GM18511 (cell line): Measurements from ENCODE around the gene ANAPC7.
"Not testable (repeated sequence)": the region's sequence is repeated elsewhere in the genome, so short reads cannot be mapped to it uniquely, and the experiment has no call there.

Source experiments
- ATAC-seq: cut with Tn5 transposase; IDR thresholded peaks from one replicate; pipeline ENCODE4 v1.9.1; 2021; ENCODE audit warnings: mild to moderate bottlenecking, moderate library complexity; ENCODE audit not compliant: unreplicated experiment

Gene ANAPC7

DNA sequence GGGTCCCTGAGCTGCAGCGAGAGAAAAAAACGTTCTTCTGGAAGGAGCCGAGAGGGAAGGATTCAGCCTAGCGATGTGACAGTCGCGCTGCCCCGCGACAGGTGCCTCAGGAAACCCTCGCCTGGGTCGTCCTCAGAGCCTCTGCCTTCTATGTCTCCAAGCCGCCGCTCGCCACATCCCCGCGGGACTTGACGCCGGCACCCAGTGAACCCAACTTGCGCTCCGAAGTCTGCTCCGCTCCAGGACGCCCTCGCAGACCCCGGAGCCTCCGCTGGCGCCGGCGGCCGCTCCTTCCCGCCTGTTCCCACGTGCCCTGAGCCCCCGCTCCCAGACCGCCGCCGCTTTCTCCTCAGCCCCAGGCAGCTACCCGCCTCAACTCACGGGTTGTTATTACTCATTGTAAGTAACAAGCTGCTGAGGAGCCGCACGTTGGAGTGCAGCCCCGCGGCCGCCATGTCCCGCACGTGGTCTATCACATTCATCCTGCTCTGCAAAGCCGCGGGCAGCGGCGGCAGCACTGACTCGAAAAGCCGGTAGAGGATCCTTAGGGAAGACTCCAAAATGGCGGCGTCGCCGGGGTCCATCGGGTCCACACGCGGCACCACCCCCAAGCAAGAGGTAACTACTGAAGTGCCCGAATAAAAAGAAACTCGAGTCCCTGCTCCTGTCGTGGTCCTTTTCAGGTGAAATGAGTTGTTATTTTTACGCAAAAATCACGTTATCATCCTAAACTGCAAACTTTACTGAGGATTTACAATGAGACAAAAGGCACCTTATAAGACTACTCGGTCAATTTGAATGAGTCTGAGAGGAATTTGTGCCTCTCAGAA, at the start of gene ANAPC7:
TSS of gene ANAPC7 (minus strand) at position 563 of the 830 bp plus-strand sequence. CDS start at position 482, 81 bp downstream.
- no peak for ATAC-seq

GRCh38 chr12:110451263-110451662, 47.8 kb upstream of the ANAPC7 start:
- ATAC-seq, result no peak

DNA sequence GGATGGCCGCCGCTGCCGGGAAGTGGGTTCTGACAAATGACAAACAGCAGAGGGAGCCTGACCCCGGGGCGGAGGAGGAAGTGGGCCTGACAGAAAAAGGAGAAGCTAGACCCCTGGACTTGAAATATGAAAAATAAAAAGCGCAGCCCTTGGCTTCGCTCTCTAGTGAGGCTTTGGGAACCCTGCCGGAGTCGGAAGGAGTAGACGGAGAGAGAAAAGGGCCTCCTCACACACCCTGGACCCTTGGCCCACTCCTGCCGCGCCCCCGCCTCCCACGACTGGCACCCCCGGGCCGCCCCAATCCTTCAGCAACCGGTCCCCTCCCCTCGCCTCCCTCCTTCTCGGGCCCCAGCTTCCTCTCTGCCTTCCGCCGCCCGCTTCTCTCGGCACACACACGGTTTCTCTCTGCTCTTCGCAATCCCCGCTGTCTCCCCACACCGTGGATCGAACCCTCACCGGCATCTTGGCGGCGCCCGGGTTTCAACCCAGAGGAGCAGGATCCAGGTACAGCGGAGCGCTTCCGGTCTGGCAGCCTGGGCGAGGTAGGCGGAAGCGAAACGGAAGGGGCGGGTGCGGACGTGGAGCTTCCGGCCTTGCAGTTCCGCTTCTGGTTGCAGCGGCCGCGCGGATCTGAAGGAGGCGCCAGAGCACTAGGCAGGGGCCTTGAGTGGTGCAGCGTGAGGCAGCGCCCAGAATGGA, 46.4 kb upstream of the ANAPC7 start, which contains the start of gene ARPC3:
TSS of gene ARPC3 (minus strand) at position 539 of the 699 bp plus-strand sequence. CDS start at position 462, 77 bp downstream.
- ATAC-seq, result peak; percentile 93

GRCh38 chr12:110444455-110444854, 40.9 kb upstream of the ANAPC7 start:
- ATAC-seq, result no peak

DNA sequence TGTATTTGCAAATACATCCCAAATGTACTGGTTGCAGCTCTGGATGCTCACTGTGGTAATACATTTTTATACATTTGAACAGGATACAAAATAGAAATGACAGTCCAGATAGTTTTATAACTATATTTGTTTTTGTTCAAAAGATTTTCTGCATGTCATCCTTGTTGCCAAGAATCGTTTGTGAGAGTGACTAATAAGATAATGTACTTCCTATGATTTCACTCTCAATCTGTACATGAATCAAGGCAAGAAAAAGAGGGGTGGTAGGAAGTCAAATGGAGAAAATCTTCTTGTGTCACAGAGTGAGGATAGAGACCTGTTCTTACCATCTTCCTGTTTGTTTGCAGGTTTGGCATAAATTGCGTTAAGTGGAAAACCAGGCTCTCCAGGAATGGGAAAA, 32.7 kb upstream of the ANAPC7 start:
- ATAC-seq, result no peak

- peak; percentile 22 for ATAC-seq
Observed at GRCh38 chr12:110431957-110432587, 28.6 kb upstream of the ANAPC7 start.

DNA sequence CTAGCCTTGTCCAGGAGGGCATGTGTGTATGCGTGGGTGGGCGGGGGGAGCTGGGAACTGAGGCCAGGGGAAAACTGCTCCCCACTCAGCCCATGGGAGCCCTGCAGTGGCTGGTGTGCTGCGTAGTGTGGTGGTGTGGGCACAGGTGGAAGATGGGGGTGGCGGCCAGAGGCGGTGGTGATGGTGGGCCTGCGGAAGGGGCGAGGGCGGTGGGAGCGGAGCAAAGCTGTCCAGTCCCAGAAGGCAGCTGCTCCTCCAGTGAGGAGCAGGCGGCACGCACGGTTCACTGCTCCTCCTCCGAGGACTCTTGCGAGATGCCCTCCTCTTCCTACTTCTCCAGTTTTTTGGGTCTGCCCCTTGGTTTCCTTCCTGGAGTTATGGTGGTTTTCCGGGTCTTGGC, 26.2 kb upstream of the ANAPC7 start:
- not testable (repeated sequence) for ATAC-seq

DNA sequence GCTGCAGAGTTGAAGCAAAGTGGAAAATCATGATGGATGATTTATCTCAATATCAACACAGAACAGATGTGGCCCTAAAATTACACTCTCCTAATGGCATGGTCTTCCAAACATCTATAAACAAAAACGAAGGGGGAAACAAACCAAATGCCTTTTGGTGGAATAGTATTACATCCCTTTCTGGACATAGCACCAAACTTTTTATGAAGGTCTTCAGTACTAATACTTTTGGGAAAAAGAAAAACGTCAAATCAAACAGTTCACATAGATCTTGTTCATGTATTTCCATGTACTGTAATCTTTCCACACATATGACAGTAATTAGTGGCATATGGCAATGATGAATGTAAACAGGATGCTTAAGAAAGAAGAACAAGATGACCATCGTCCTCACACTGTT, 22.9 kb upstream of the ANAPC7 start:
- no peak for ATAC-seq

DNA sequence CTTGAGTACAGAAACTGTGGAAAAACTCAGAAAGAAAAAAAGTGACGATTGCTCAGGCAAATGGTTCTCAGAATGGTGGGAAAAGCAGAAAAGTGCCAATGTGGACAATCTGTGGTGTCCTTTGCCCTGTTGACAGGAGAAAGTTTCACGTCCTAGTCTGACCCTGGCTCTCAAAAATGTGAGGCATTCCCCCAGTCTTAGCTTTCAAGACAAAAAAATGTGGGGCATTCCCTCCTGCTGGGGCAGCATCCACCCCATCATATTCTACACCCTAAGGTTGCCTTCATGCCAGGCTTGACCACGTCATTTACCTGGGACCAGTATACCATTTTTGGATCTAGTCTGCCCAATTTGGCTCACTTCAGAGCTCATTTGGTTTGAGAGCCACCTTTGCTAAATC, 20.7 kb upstream of the ANAPC7 start:
- ATAC-seq, result no peak

DNA sequence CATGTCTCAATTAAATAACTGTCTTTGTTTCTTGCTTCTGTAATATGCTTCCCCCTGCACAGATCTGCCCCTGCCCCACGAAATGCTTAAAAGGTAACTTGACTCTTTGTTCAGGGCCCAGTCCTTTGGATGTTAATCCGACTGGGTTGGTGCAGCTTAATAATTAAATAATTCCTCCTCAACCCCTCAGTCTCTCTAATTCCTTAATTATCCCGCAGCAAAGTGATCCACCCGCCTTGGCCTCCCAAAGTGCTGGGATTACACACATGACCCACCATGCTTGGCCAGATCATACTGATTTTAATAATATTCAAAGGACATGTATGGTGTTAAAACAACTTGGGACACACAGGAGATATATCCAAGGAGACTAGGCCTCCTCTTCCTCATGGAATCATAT, 18.2 kb upstream of the ANAPC7 start:
- no peak for ATAC-seq

DNA sequence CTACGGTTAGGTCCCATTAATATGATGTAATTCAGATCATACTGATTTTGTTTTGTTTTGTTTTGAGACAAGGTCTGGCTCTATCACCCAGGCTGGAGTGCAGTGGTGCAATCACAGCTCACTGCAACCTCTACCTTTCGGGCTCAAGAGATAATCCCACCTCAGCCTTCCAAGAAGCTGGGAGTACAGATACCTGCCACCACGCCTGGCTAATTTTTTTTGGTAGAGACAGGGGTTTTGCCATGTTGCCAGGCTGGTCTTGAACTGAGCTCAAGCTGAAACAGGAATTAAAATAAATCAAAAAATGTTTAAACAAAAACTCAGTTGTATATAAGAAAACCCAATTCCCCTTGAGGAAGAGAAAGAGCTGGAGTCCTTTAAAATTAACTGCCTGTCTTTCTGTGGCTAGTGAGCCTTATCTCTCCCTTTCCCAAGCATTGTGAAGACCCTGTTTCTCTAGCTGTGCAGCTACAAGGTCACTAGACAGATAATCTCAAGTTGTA, 17.7 kb upstream of the ANAPC7 start:
- ATAC-seq, result no peak

- ATAC-seq, result not testable (repeated sequence)
Observed at GRCh38 chr12:110420644-110421043, 17.1 kb upstream of the ANAPC7 start.

GRCh38 chr12:110417113-110417512, 13.6 kb upstream of the ANAPC7 start:
- not testable (repeated sequence) for ATAC-seq

DNA sequence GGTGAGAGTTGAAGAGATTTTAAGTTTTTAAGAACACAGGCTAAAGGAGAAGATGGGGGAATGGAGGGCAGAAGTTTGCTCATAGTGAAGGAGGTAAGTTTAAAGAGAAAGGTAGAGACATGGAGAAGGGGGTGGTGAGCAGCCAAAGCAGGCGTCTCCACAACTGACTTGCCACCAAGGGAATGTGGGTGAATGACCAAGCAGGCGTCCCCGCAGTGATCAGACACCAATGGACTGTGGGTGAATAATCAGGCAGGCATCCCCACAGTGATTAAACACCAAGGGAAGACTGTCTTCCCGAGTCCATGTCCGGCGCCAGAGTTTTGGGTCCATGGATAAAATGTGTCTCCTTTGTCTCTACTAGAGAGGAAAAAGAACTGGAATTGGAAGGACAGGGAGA, 6.6 kb upstream of the ANAPC7 start:
- not testable (repeated sequence) for ATAC-seq

DNA sequence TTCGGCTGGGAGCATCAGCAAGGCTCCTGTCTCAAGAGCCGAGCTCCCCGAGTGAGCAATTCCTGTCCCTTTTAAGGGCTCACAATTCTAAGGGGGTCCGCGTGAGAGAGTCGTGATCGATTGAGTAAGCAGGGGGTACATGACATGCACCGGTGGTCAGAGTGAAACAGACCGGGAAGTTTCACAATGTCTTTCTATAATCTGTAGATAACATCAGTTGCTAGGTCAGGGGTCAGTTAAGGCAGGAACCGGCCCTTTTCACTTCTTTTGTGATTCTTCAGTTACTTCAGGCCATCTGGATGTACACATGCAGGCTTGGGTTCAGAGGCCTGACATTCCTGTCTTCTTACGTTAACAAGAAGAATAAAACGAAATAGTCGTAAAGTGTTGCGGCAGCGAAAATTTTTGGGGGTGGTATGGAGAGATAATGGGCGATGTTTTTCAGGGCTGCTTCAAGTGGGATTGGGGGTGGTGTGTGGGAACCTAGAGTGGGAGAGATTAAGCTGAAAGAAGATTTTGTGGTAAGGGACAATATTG, 1.7 kb upstream of the ANAPC7 start:
- not testable (repeated sequence) for ATAC-seq

DNA sequence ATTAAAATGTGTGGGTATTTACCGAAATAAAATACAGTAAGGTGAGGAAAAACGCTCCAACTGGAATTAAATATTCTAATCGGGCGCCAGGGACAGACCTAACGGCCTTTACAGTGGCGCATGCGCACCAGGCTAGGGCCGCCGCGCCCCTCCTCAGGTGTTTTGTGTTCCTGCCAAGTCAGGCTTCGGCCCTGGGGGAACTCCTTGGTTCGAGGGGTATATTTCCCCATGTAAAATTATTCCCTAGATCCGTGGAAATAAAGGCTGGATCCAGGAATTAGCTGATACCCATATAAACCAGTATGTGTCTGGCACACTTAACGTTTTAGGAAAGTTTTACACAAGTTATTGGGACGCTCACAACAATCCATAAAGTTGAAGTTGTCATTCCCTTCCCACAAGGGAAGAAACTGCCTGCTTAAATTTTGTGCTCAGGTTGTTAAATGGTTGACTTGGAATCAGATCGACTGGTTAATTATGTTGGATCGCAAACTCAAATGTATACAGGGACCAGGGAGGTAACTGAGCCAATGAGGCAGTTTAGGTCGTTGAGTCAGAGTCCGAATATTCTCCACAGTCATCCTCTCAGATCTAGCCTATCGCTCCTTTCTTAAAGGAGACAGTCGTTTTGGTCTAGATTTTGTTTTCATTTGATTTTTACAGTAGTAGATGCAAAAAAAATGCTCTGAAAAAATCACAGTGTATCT, 621 bp upstream of the ANAPC7 start:
- peak; percentile 45 for ATAC-seq

GRCh38 chr12:110382683-110383082, 20.8 kb downstream of the ANAPC7 start:
- ATAC-seq, result no peak

DNA sequence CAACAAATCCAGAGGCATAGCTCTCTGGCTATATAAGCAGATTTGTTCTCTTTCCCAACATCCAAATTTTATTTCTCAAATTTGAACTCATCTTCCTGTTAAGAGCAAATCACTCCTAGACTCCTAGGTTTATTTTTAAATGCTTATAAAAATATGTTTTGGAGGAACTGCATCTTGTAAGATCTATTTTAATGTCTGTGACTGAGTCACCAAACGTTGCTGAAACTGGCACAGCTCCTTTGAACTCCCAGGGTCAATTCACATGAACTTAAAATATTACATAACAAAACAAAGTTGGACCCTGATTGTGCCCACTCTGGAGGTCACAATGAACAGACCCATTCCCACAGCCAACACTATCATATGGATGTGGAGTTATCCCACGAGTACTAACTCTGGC, 23.9 kb downstream of the ANAPC7 start:
- no peak for ATAC-seq

- ATAC-seq, result no peak
Observed at GRCh38 chr12:110379197-110379596, 24.3 kb downstream of the ANAPC7 start.

DNA sequence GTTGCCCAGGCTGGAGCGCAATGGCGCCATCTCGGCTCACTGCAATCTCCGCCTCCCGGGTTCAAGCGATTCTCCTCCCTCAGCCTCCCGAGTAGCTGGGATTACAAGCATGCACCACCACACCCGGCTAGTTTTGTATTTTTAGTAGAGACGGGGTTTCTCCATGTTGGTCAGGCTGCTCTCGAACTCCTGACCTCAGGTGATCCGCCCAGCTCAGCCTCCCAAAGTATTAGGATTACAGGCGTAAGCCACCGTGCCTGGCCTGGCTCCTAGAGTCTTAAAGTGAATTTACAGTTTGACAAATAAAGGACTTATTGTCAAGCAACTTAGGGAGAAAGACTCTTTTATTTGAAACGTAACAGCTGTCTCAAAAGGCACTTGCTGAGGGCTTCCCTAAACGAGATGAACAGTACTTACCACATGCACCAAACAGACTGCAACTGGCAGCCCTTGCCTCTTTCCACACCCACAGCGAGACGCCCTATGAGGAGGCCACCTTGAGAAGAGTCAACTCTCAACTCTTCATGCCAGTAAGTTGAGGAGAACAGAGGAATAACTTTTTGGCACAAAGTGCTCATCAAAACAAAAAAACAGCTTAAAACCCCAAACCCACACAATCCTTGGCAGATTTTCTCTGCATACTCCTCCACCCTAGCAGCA, 25.2 kb downstream of the ANAPC7 start:
- not testable (repeated sequence) for ATAC-seq
